GM21529 (cell line): ENCODE results near the gene ZNF416.

Source experiments
- ATAC-seq: cut with Tn5 transposase; IDR thresholded peaks from one replicate; pipeline ENCODE4 v1.9.1; 2021; ENCODE audit not compliant: unreplicated experiment

The ZNF416 gene

GRCh38 chr19:57578487-57579205, at the start of gene ZNF416:
Gene ZNF416, minus strand, starts transcription at chr19:57578911. Its CDS starts 207 bp downstream, at chr19:57578704.
- ATAC-seq = peak; percentile 93

GRCh38 chr19:57623091-57623490, 44.4 kb upstream of the ZNF416 start:
- no peak for ATAC-seq

GRCh38 chr19:57620673-57621348, 42.1 kb upstream of the ZNF416 start:
- ATAC-seq = no peak

- ATAC-seq = no peak
Observed at GRCh38 chr19:57615346-57615745, 36.6 kb upstream of the ZNF416 start.

- peak; percentile 97 for ATAC-seq
Observed at GRCh38 chr19:57613941-57614743, 35.4 kb upstream of the ZNF416 start, which contains the start of gene ZNF134. Gene ZNF134, plus strand, starts transcription at chr19:57614242. Its CDS starts 5,227 bp downstream, at chr19:57619469.

- ATAC-seq = no peak
Observed at GRCh38 chr19:57611113-57611512, 32.4 kb upstream of the ZNF416 start.

GRCh38 chr19:57606931-57607330, 28.2 kb upstream of the ZNF416 start:
- ATAC-seq = no peak

GRCh38 chr19:57599761-57600383, 21.2 kb upstream of the ZNF416 start, which contains the start of gene ZNF530:
Gene ZNF530, plus strand, starts transcription at chr19:57599885. Its CDS starts 4,461 bp downstream, at chr19:57604346.
- peak; percentile 92 for ATAC-seq

GRCh38 chr19:57599377-57599760, 20.7 kb upstream of the ZNF416 start:
- no peak for ATAC-seq

GRCh38 chr19:57587529-57587928, 8.8 kb upstream of the ZNF416 start:
- no peak for ATAC-seq

- peak; percentile 78 for ATAC-seq
Observed at GRCh38 chr19:57583521-57584416, 5.1 kb upstream of the ZNF416 start, which contains the start of gene ZIK1. Gene ZIK1, plus strand, starts transcription at chr19:57584145. Its CDS starts 212 bp downstream, at chr19:57584357.

- ATAC-seq = no peak
Observed at GRCh38 chr19:57583104-57583520, 4.4 kb upstream of the ZNF416 start.

GRCh38 chr19:57576661-57577060, 2.0 kb downstream of the ZNF416 start:
- no peak for ATAC-seq

GRCh38 chr19:57572415-57572947, 6.2 kb downstream of the ZNF416 start:
- no peak for ATAC-seq

GRCh38 chr19:57570707-57571106, 8.0 kb downstream of the ZNF416 start:
- no peak for ATAC-seq

GRCh38 chr19:57566396-57567265, 12.1 kb downstream of the ZNF416 start:
- ATAC-seq = no peak

- ATAC-seq = no peak
Observed at GRCh38 chr19:57563547-57563946, 15.2 kb downstream of the ZNF416 start.

- peak; percentile 15 for ATAC-seq
Observed at GRCh38 chr19:57560049-57560491, 18.6 kb downstream of the ZNF416 start.
